Gastrocnemius medialis (tissue), 4 donors: Measurements from ENCODE around the gene USO1.

Experiments used
- POLR2A ChIP-seq, 2 donors: fragments of 450-650 bp; IDR thresholded peaks; one replicate each; pipeline ENCODE4 v1.6.1; 2017; ENCODE audit warnings: antibody characterized with exemption in 2 of 2, mild to moderate bottlenecking in 2 of 2, moderate library complexity in 2 of 2
- TF ChIP-seq, protein P1 (sequence below), 5 experiments: fragments of 450-650 bp in 3 of 5; fragments of 200-600 bp in 2 of 5; sonication (generic) in 2 of 5; IDR thresholded peaks in 4 of 5; conservative IDR thresholded peaks in 1 of 5; 1 replicate in 4 of 5; 2 replicates in 1 of 5; pipeline ENCODE4 v1.5.1; 2016 to 2019; ENCODE audit warnings: antibody characterized with exemption in 5 of 5, mild to moderate bottlenecking in 3 of 5, moderate library complexity in 3 of 5

DNA sequence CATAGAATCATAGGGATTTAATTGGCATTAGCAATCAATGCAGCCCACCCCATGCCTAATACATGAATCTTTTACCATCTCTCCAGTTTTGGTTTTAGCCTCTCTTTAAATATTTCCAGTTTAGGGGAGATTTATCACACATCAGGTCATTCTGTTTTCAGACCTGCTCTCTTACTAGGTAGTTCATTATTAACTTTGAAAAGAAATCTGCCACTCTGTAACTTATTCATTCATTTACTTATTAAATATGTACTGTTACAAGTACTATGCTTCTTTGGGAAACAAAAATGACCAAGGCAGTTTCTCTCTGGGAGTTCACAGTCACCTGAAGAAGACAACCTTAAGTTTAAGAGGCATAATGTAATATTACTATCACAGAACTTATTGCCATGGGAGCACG, 62.1 kb downstream of the USO1 start:
- TF ChIP-seq, protein P1, sequence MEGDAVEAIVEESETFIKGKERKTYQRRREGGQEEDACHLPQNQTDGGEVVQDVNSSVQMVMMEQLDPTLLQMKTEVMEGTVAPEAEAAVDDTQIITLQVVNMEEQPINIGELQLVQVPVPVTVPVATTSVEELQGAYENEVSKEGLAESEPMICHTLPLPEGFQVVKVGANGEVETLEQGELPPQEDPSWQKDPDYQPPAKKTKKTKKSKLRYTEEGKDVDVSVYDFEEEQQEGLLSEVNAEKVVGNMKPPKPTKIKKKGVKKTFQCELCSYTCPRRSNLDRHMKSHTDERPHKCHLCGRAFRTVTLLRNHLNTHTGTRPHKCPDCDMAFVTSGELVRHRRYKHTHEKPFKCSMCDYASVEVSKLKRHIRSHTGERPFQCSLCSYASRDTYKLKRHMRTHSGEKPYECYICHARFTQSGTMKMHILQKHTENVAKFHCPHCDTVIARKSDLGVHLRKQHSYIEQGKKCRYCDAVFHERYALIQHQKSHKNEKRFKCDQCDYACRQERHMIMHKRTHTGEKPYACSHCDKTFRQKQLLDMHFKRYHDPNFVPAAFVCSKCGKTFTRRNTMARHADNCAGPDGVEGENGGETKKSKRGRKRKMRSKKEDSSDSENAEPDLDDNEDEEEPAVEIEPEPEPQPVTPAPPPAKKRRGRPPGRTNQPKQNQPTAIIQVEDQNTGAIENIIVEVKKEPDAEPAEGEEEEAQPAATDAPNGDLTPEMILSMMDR (IDR thresholded peaks at IDR 0.05 in 4 of 5, conservative IDR thresholded peaks at IDR 0.05 in 1 of 5): no peak
- no peak for TF ChIP-seq POLR2A (IDR thresholded peaks at IDR 0.05)
